Measurements from ENCODE around the gene KCNJ16. TPM values are rescaled to one million over a fixed set of nuclear protein-coding genes. Genes with fewer than 3 reads are reported as not detected.

The KCNJ16 gene
- total RNA-seq, 1 experiment from 2014 or later, result 9.3 TPM

GRCh38 chr17:70093163-70093562 is 18.1 kb downstream of the KCNJ16 start:
- TF ChIP-seq CTCF (IDR thresholded peaks at IDR 0.05; ENCODE audit: insufficient read depth in 1 of 2, low read depth in 1 of 2, low read length in 1 of 2, severe bottlenecking in 1 of 2, unreplicated experiment in 1 of 2), result no peak
- H3K36me3 Mint-ChIP-seq (ENCODE audit: insufficient read depth, unreplicated experiment), result no peaks in the 10 kb centered on the region
- H3K9me3 Mint-ChIP-seq (ENCODE audit: unreplicated experiment), result peaks cover 9% of the 10 kb centered on the region
- H3K4me3 Mint-ChIP-seq (ENCODE audit: unreplicated experiment), result no peak overlapping the region
- Histone ChIP-seq H3K9me3 (no peaks in the 10 kb centered on the region), H3K36me3 (ENCODE audit: control insufficient read depth, insufficient read depth, low read length) (no peaks in the 10 kb centered on the region), H3K4me3 (ENCODE audit: low read depth, low read length) (no peak overlapping the region), H3K27me3 (replicated peaks; ENCODE audit: control insufficient read depth, insufficient read depth, low read length) (no peaks in the 10 kb centered on the region), H3K4me1 (peaks cover 27% of the 10 kb centered on the region)
- no peak for DNase-seq
- no TSS peak for BruUV-seq (replicated peaks)
- ChIA-PET CTCF (no interaction called here), POLR2A (no interaction called here)
- no peaks in the 10 kb centered on the region for H3K27me3 Mint-ChIP-seq (ENCODE audit: insufficient read depth, unreplicated experiment)
- H3K27ac Mint-ChIP-seq (ENCODE audit: unreplicated experiment), result no peak overlapping the region
- intact Hi-C loops (cut with micrococcal nuclease; ENCODE audit: unreplicated experiment), result no loop called here
- peaks cover 7% of the 10 kb centered on the region for H3K4me1 Mint-ChIP-seq (ENCODE audit: low read depth, unreplicated experiment)

DNA sequence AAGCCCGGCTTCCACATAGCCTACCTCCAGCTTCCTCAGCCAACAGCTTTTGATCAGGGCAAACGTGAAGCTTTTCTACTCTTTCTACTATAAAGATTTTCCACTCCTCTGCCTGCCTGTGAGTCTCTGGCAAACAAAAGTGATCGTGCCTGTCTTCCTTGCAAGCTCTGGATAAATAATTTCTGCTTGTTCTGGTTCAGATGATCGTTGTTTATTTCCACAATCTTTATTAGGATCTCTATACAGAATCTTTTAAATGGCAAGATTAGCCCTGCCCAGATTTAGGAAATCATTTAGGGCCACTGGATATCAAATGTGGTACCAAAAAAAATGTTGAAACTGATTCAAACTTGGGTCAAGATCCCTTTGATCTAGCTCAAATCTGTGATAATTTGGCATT is 20.4 kb downstream of the KCNJ16 start:
- no peaks in the 10 kb centered on the region for H3K36me3 Mint-ChIP-seq (ENCODE audit: insufficient read depth, unreplicated experiment)
- H3K4me1 Mint-ChIP-seq (ENCODE audit: low read depth, unreplicated experiment), result peaks cover 9% of the 10 kb centered on the region
- Histone ChIP-seq H3K4me1 (peaks cover 13% of the 10 kb centered on the region; the same call in 1 of the 2 replicates), H3K36me3 (ENCODE audit: control insufficient read depth, insufficient read depth, low read length) (no peaks in the 10 kb centered on the region), H3K27me3 (replicated peaks; ENCODE audit: control insufficient read depth, insufficient read depth, low read length) (no peaks in the 10 kb centered on the region), H3K4me3 (ENCODE audit: low read depth, low read length) (no peak overlapping the region), H3K9me3 (peaks cover 9% of the 10 kb centered on the region; the same call in 1 of the 2 replicates)
- intact Hi-C loops (cut with micrococcal nuclease; ENCODE audit: unreplicated experiment), result no loop called here
- no peaks in the 10 kb centered on the region for H3K27me3 Mint-ChIP-seq (ENCODE audit: insufficient read depth, unreplicated experiment)
- CTCF ChIA-PET, result no interaction called here
- TF ChIP-seq CTCF (IDR thresholded peaks at IDR 0.05; ENCODE audit: insufficient read depth in 1 of 2, low read depth in 1 of 2, low read length in 1 of 2, severe bottlenecking in 1 of 2, unreplicated experiment in 1 of 2), result no peak
- H3K27ac Mint-ChIP-seq (ENCODE audit: unreplicated experiment), result no peak overlapping the region
- DNase-seq, result no peak
- no peak overlapping the region for H3K4me3 Mint-ChIP-seq (ENCODE audit: unreplicated experiment)
- peaks cover 9% of the 10 kb centered on the region for H3K9me3 Mint-ChIP-seq (ENCODE audit: unreplicated experiment)
- no TSS peak for BruUV-seq (replicated peaks)
- POLR2A ChIA-PET, result no interaction called here

DNA sequence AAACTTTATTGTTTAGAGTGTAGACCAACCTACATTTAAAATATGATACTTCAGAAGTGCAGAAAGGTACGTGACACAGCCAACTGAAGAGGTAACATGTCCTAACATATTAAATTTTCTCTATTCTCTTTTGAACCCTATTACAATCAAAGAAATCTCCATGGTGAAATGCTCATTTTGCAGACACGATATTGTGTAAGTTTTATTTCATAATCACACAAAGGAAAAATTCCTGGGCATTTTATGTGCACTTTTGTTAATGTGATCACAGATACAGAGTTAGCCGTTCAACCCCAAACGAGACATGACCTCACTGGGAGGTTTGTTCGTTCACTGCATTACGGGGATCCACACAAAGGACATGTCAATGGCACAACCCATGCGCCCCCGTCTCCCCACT is 21.8 kb downstream of the KCNJ16 start:
- ChIA-PET CTCF (no interaction called here), POLR2A (no interaction called here)
- BruUV-seq (replicated peaks), result no TSS peak

More for the DNA sequence above, 21.8 kb downstream of the KCNJ16 start:
- Mint-ChIP-seq H3K27me3 (ENCODE audit: insufficient read depth, unreplicated experiment) (no peaks in the 10 kb centered on the region), H3K4me1 (ENCODE audit: low read depth, unreplicated experiment) (peaks cover 9% of the 10 kb centered on the region), H3K4me3 (ENCODE audit: unreplicated experiment) (no peak overlapping the region), H3K27ac (ENCODE audit: unreplicated experiment) (no peak overlapping the region), H3K9me3 (ENCODE audit: unreplicated experiment) (peaks cover 9% of the 10 kb centered on the region), H3K36me3 (ENCODE audit: insufficient read depth, unreplicated experiment) (no peaks in the 10 kb centered on the region)
- Histone ChIP-seq H3K4me1 (peaks cover 3% of the 10 kb centered on the region; the same call in 1 of the 2 replicates), H3K27me3 (replicated peaks; ENCODE audit: control insufficient read depth, insufficient read depth, low read length) (no peaks in the 10 kb centered on the region), H3K9me3 (peaks cover 9% of the 10 kb centered on the region; the same call in 1 of the 2 replicates), H3K36me3 (ENCODE audit: control insufficient read depth, insufficient read depth, low read length) (no peaks in the 10 kb centered on the region), H3K4me3 (ENCODE audit: low read depth, low read length) (no peak overlapping the region)
- TF ChIP-seq CTCF (IDR thresholded peaks at IDR 0.05; ENCODE audit: insufficient read depth in 1 of 2, low read depth in 1 of 2, low read length in 1 of 2, severe bottlenecking in 1 of 2, unreplicated experiment in 1 of 2), result no peak
- intact Hi-C loops (cut with micrococcal nuclease; ENCODE audit: unreplicated experiment), result no loop called here
- no peak for DNase-seq
